ENCODE measurements around the gene KCNK13. TPM values are rescaled to one million over a fixed set of nuclear protein-coding genes. Genes with fewer than 3 reads are reported as not detected.
A peak's percentile ranks its signal among the peaks of the same experiment; 100 is the strongest.

Gene KCNK13
- total RNA-seq, 1 experiment from 2014 or later = not detected

GRCh38 chr14:90054803-90055202 lies 7.0 kb upstream of the KCNK13 start:
- no peaks in the 10 kb centered on the region for H3K79me2 ChIP-seq (ENCODE audit: low read length)
- no peak overlapping the region for H3K9ac ChIP-seq (ENCODE audit: low read length)
- H3K4me3 ChIP-seq (ENCODE audit: low read length) = no peak overlapping the region
- DNase-seq = no peak
- no peak overlapping the region for H3K27ac ChIP-seq (ENCODE audit: low read length)
- H4K20me1 ChIP-seq (ENCODE audit: insufficient read depth, low read depth, low read length) = 0 out of 2 replicates have a peak, but pooled peaks cover 4% of the 10 kb centered on the region
- H3K36me3 ChIP-seq (ENCODE audit: insufficient read depth, low read length) = no peaks in the 10 kb centered on the region
- no peaks in the 10 kb centered on the region for H3K9me3 ChIP-seq (ENCODE audit: low read length)
- no peaks in the 10 kb centered on the region for H3K9me2 ChIP-seq (replicated peaks; ENCODE audit: insufficient read depth, low read length)
- no peak overlapping the region for H3K4me2 ChIP-seq (ENCODE audit: low read depth, low read length, poor library complexity, severe bottlenecking)
- no peaks in the 10 kb centered on the region for H3K27me3 ChIP-seq (ENCODE audit: low read length)
- H3K4me1 ChIP-seq (ENCODE audit: low read length) = peaks cover 20% of the 10 kb centered on the region
- H2AFZ ChIP-seq (ENCODE audit: low read length) = no peak overlapping the region

DNA sequence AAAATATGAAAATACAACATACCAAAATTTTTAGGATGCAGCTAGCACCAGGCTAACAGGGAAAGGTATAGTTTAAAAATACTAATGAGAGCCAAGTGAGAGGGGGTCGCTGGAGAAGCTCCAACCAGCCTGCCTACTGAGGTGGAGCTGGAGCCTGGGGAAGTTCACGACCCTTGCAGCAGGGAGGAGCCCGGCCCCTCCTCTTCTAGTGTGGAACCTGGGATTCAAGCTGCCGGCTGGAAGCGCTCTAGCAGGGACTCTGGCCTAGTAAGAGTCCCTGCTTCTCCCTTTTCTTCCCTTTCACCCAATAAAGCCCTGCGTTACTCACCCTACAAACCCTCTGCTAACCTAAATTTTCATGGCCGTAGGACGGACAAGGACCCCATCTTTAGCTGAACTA lies 5.0 kb upstream of the KCNK13 start:
- Histone ChIP-seq H3K4me2 (ENCODE audit: low read depth, low read length, poor library complexity, severe bottlenecking) (no peak overlapping the region), H3K27me3 (ENCODE audit: low read length) (no peaks in the 10 kb centered on the region), H3K9me2 (replicated peaks; ENCODE audit: insufficient read depth, low read length) (no peaks in the 10 kb centered on the region), H3K4me1 (ENCODE audit: low read length) (peaks cover 33% of the 10 kb centered on the region), H3K36me3 (ENCODE audit: insufficient read depth, low read length) (no peaks in the 10 kb centered on the region), H3K9me3 (ENCODE audit: low read length) (no peaks in the 10 kb centered on the region), H3K79me2 (ENCODE audit: low read length) (no peaks in the 10 kb centered on the region), H2AFZ (ENCODE audit: low read length) (no peak overlapping the region), H3K9ac (ENCODE audit: low read length) (no peak overlapping the region), H3K4me3 (ENCODE audit: low read length) (no peak overlapping the region), H3K27ac (ENCODE audit: low read length) (no peak overlapping the region), H4K20me1 (ENCODE audit: insufficient read depth, low read depth, low read length) (no peaks in the 10 kb centered on the region)
- no peak for DNase-seq

GRCh38 chr14:90058876-90059458 lies 2.8 kb upstream of the KCNK13 start:
- Histone ChIP-seq H3K9me2 (replicated peaks; ENCODE audit: insufficient read depth, low read length) (no peaks in the 10 kb centered on the region), H3K4me1 (ENCODE audit: low read length) (peaks cover 36% of the 10 kb centered on the region), H3K36me3 (ENCODE audit: insufficient read depth, low read length) (no peaks in the 10 kb centered on the region), H3K27me3 (ENCODE audit: low read length) (no peaks in the 10 kb centered on the region), H3K9ac (ENCODE audit: low read length) (no peak overlapping the region), H3K79me2 (ENCODE audit: low read length) (no peaks in the 10 kb centered on the region), H4K20me1 (ENCODE audit: insufficient read depth, low read depth, low read length) (no peaks in the 10 kb centered on the region), H3K4me3 (ENCODE audit: low read length) (peak overlapping the region; percentile 10), H3K27ac (ENCODE audit: low read length) (no peak overlapping the region), H2AFZ (ENCODE audit: low read length) (no peak overlapping the region), H3K4me2 (ENCODE audit: low read depth, low read length, poor library complexity, severe bottlenecking) (peak overlapping the region; percentile 52), H3K9me3 (ENCODE audit: low read length) (no peaks in the 10 kb centered on the region)
- DNase-seq = peak; percentile 80

- peak overlapping the region; percentile 34; the same call in 1 of the 2 replicates for H3K4me3 ChIP-seq (ENCODE audit: low read length)
- DNase-seq = peak; percentile 77
- peak overlapping the region; percentile 0; the same call in 1 of the 2 replicates for H2AFZ ChIP-seq (ENCODE audit: low read length)
- H3K9me2 ChIP-seq (replicated peaks; ENCODE audit: insufficient read depth, low read length) = no peaks in the 10 kb centered on the region
- H4K20me1 ChIP-seq (ENCODE audit: insufficient read depth, low read depth, low read length) = no peaks in the 10 kb centered on the region
- H3K36me3 ChIP-seq (ENCODE audit: insufficient read depth, low read length) = no peaks in the 10 kb centered on the region
- no peak overlapping the region for H3K27ac ChIP-seq (ENCODE audit: low read length)
- peaks cover 36% of the 10 kb centered on the region for H3K4me1 ChIP-seq (ENCODE audit: low read length)
- H3K27me3 ChIP-seq (ENCODE audit: low read length) = no peaks in the 10 kb centered on the region
- H3K79me2 ChIP-seq (ENCODE audit: low read length) = no peaks in the 10 kb centered on the region
- H3K4me2 ChIP-seq (ENCODE audit: low read depth, low read length, poor library complexity, severe bottlenecking) = peak overlapping the region; percentile 52
- peak overlapping the region; percentile 17; the same call in 1 of the 2 replicates for H3K9ac ChIP-seq (ENCODE audit: low read length)
- no peaks in the 10 kb centered on the region for H3K9me3 ChIP-seq (ENCODE audit: low read length)
These were observed 1.4 kb upstream of the KCNK13 start for GRCh38 chr14:90060312-90060964.

GRCh38 chr14:90060965-90061684 lies 669 bp upstream of the KCNK13 start:
- H3K4me3 ChIP-seq (ENCODE audit: low read length) = peak overlapping the region; percentile 34; the same call in 1 of the 2 replicates
- no peaks in the 10 kb centered on the region for H3K27me3 ChIP-seq (ENCODE audit: low read length)
- no peaks in the 10 kb centered on the region for H3K9me2 ChIP-seq (replicated peaks; ENCODE audit: insufficient read depth, low read length)
- H3K27ac ChIP-seq (ENCODE audit: low read length) = no peak overlapping the region
- no peaks in the 10 kb centered on the region for H3K79me2 ChIP-seq (ENCODE audit: low read length)
- no peaks in the 10 kb centered on the region for H3K9me3 ChIP-seq (ENCODE audit: low read length)
- no peaks in the 10 kb centered on the region for H4K20me1 ChIP-seq (ENCODE audit: insufficient read depth, low read depth, low read length)
- no peak for DNase-seq
- H3K4me2 ChIP-seq (ENCODE audit: low read depth, low read length, poor library complexity, severe bottlenecking) = peak overlapping the region; percentile 52
- no peak overlapping the region for H3K9ac ChIP-seq (ENCODE audit: low read length)
- no peak overlapping the region for H2AFZ ChIP-seq (ENCODE audit: low read length)
- peaks cover 36% of the 10 kb centered on the region for H3K4me1 ChIP-seq (ENCODE audit: low read length)
- no peaks in the 10 kb centered on the region for H3K36me3 ChIP-seq (ENCODE audit: insufficient read depth, low read length)

DNA sequence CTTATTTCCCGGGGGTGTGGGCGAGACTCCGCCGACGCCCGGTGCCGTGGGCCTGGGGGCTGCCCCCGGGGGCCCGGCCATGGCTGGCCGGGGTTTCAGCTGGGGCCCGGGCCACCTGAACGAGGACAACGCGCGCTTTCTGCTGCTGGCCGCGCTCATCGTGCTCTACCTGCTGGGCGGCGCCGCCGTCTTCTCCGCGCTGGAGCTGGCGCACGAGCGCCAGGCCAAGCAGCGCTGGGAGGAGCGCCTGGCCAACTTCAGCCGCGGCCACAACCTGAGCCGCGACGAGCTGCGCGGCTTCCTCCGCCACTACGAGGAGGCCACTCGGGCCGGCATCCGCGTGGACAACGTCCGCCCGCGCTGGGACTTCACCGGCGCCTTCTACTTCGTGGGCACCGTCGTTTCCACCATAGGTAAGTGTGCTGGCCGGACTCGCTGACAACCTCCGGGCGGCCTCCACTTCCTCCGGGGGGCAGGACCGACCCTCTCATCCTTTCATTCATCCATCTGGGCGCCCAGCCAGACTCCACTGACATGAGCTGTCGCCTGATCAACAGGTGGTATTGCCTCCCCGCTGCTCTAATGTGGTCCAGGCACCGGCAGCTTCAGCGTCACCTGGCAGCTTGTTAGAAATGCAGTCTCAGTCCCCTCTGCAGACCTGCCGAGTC lies 467 bp downstream of the KCNK13 start:
- Histone ChIP-seq H3K9ac (ENCODE audit: low read length) (no peak overlapping the region), H3K9me3 (ENCODE audit: low read length) (no peaks in the 10 kb centered on the region)
- no peak for DNase-seq

GRCh38 chr14:90062822-90063539 lies 1.2 kb downstream of the KCNK13 start:
- Histone ChIP-seq H3K4me3 (ENCODE audit: low read length) (no peak overlapping the region), H3K9me3 (ENCODE audit: low read length) (no peaks in the 10 kb centered on the region), H3K4me2 (ENCODE audit: low read depth, low read length, poor library complexity, severe bottlenecking) (no peak overlapping the region), H3K36me3 (ENCODE audit: insufficient read depth, low read length) (no peaks in the 10 kb centered on the region), H3K27ac (ENCODE audit: low read length) (no peak overlapping the region), H2AFZ (ENCODE audit: low read length) (no peak overlapping the region), H4K20me1 (ENCODE audit: insufficient read depth, low read depth, low read length) (no peaks in the 10 kb centered on the region), H3K79me2 (ENCODE audit: low read length) (no peaks in the 10 kb centered on the region), H3K9me2 (replicated peaks; ENCODE audit: insufficient read depth, low read length) (no peaks in the 10 kb centered on the region), H3K27me3 (ENCODE audit: low read length) (no peaks in the 10 kb centered on the region), H3K9ac (ENCODE audit: low read length) (no peak overlapping the region), H3K4me1 (ENCODE audit: low read length) (peaks cover 34% of the 10 kb centered on the region)
- DNase-seq = no peak

More for the DNA sequence above, 467 bp downstream of the KCNK13 start:
- Histone ChIP-seq H3K27ac (ENCODE audit: low read length) (no peak overlapping the region), H3K36me3 (ENCODE audit: insufficient read depth, low read length) (no peaks in the 10 kb centered on the region), H4K20me1 (ENCODE audit: insufficient read depth, low read depth, low read length) (no peaks in the 10 kb centered on the region), H3K4me2 (ENCODE audit: low read depth, low read length, poor library complexity, severe bottlenecking) (no peak overlapping the region), H3K4me1 (ENCODE audit: low read length) (peaks cover 36% of the 10 kb centered on the region), H2AFZ (ENCODE audit: low read length) (no peak overlapping the region), H3K79me2 (ENCODE audit: low read length) (no peaks in the 10 kb centered on the region), H3K27me3 (ENCODE audit: low read length) (no peaks in the 10 kb centered on the region), H3K4me3 (ENCODE audit: low read length) (no peak overlapping the region), H3K9me2 (replicated peaks; ENCODE audit: insufficient read depth, low read length) (no peaks in the 10 kb centered on the region)
